Measurements from ENCODE around the gene JAM3. TPM values are rescaled to one million over a fixed set of nuclear protein-coding genes. Genes with fewer than 3 reads are reported as not detected.

Gene JAM3
- total RNA-seq, 1 experiment from 2014 or later, result 9.0 TPM

- Histone ChIP-seq H3K36me3 (ENCODE audit: insufficient read depth, low read length, poor library complexity, severe bottlenecking) (peaks cover 89% of the 10 kb centered on the region), H3K4me1 (ENCODE audit: insufficient read depth, low read length, poor library complexity, severe bottlenecking) (no peaks in the 10 kb centered on the region), H3K4me3 (ENCODE audit: low read depth, low read length, poor library complexity, severe bottlenecking) (no peak overlapping the region), H3K27me3 (replicated peaks; ENCODE audit: insufficient read depth, low read depth, low read length, poor library complexity) (no peaks in the 10 kb centered on the region), H3K9me3 (ENCODE audit: low read depth, low read length, poor library complexity, severe bottlenecking) (no peaks in the 10 kb centered on the region), H3K27ac (ENCODE audit: low read depth, low read length, poor library complexity, severe bottlenecking) (no peak overlapping the region)
- intact Hi-C loops (cut with micrococcal nuclease; ENCODE audit: unreplicated experiment), result no loop called here
- CTCF ChIA-PET, result no interaction called here
- BruUV-seq (replicated peaks), result no TSS peak
- TF ChIP-seq EZH2 (IDR thresholded peaks at IDR 0.05; ENCODE audit: borderline replicate concordance, low read depth, low read length, poor library complexity, severe bottlenecking), result no peak
- TF ChIP-seq CTCF (conservative IDR thresholded peaks at IDR 0.05; ENCODE audit: low read depth, low read length), result no peak
- POLR2A ChIA-PET (ENCODE audit: low non-redundant PET), result no interaction called here
- DNase-seq (ENCODE audit: low spot score), result no peak
These were observed 131.8 kb downstream of the JAM3 start for GRCh38 chr11:134200688-134201087.

Other genes starting within 250 kb of the JAM3 start
- gene SPATA19, start 223.6 kb upstream of the JAM3 start, total RNA-seq (2021), result not detected in 2 replicates
- gene IGSF9B, start 112.1 kb upstream of the JAM3 start, total RNA-seq (2021), result 10.1 and 14.2 TPM in 2 replicates
- 120 and 127 TPM in 2 replicates for gene NCAPD3, start 154.9 kb downstream of the JAM3 start, total RNA-seq (2021)
- 51.3 and 53.3 TPM in 2 replicates for gene VPS26B, start 155.6 kb downstream of the JAM3 start, total RNA-seq (2021)
- gene THYN1, start 184.3 kb downstream of the JAM3 start, total RNA-seq (2021), result 57.2 and 60.2 TPM in 2 replicates
- 32.3 and 34.8 TPM in 2 replicates for gene ACAD8, start 184.5 kb downstream of the JAM3 start, total RNA-seq (2021)
- gene GLB1L3, start 207.3 kb downstream of the JAM3 start, total RNA-seq (2021), result 0.09 and 0.17 TPM in 2 replicates

Data from A673 (cell line).